K562 (cell line): Measurements from ENCODE around the gene RXRB. TPM values are rescaled to one million over a fixed set of nuclear protein-coding genes. Genes with fewer than 3 reads are reported as not detected.

Experiments
- ATAC-seq: fragments of 200-7000 bp; cut with Tn5 transposase; 3 replicates; pipeline ENCODE4 v1.9.1; 2020; ENCODE audit warnings: moderate library complexity
- BruUV-seq: library from RNA; stranded (reverse); fragments of 400-500 nt; replicated peaks from 2 replicates; lab custom pipeline; 2021; lab: Mats Ljungman, UMichigan
- CTCF ChIA-PET: fragments of 300-600 bp; formaldehyde crosslinking; extraction: SDS; loops from one replicate; lab custom pipeline; 2021; ENCODE audit warnings: low intra/inter-chr PET ratio; lab: Yijun Ruan, JAX
- POLR2A ChIA-PET: fragments of 300-600, 350-650 bp; sonication (Branson Sonifier 250); formaldehyde crosslinking; extraction: SDS; loops from one replicate; lab custom pipeline; 2021; ENCODE audit warnings: antibody characterized with exemption, inconsistent platforms; lab: Yijun Ruan, JAX
- DNase-seq, 4 experiments: peaks; one replicate each; pipeline versions ENCODE4 v3.0.0 to v3.0.0-alpha.2; 2011 to 2018; ENCODE audit warnings: low spot score in 3 of 4, mixed read lengths in 3 of 4; ENCODE audit errors: extremely low read depth in 1 of 4
- FAIRE-seq: peaks from 2 replicates; lab custom pipeline; 2011; peaks lifted over from hg19 to GRCh38; lab: Jason Lieb, UNC
- H2AFZ ChIP-seq: 2 replicates; pipeline ENCODE4 v1.6.0; 2011; ENCODE audit warnings: low read depth, low read length, control low read depth, inconsistent platforms
- H3K27ac ChIP-seq: fragments of 200-600 bp; 3 replicates; pipeline ENCODE4 v1.8.0; 2011; ENCODE audit warnings: low read depth, mild to moderate bottlenecking, control low read depth, inconsistent platforms, low read length, moderate library complexity, mixed read lengths; ENCODE audit errors: extremely low read depth
- H3K27me3 ChIP-seq, 2 experiments: fragments of 300-600 bp in 1 of 2; 2 replicates in 1 of 2; 3 replicates in 1 of 2; pipeline versions ENCODE4 v1.6.0 to v1.8.0; 2011; ENCODE audit warnings: inconsistent platforms in 2 of 2, low read length in 2 of 2, mild to moderate bottlenecking in 1 of 2, mixed read lengths in 1 of 2, moderate library complexity in 1 of 2; ENCODE audit not compliant: control insufficient read depth in 2 of 2, insufficient read depth in 2 of 2
- H3K36me3 ChIP-seq: fragments of 300-600 bp; 3 replicates; pipeline ENCODE4 v1.8.0; 2011; ENCODE audit warnings: mild to moderate bottlenecking, low read length, inconsistent platforms; ENCODE audit not compliant: control insufficient read depth, insufficient read depth
- H3K4me1 ChIP-seq, 2 experiments: fragments of 200-600 bp in 1 of 2; replicated peaks in 1 of 2; 2 replicates in 1 of 2; 3 replicates in 1 of 2; pipeline versions ENCODE4 v1.5.1 to v1.8.0; 2011; ENCODE audit warnings: inconsistent platforms in 2 of 2, low read length in 2 of 2, mild to moderate bottlenecking in 1 of 2, mixed read lengths in 1 of 2, moderate library complexity in 1 of 2; ENCODE audit not compliant: control insufficient read depth in 2 of 2, insufficient read depth in 2 of 2
- H3K4me2 ChIP-seq: 2 replicates; pipeline ENCODE4 v1.6.1; 2011; ENCODE audit warnings: low read length, control low read depth, inconsistent platforms, mixed read lengths; ENCODE audit not compliant: insufficient read depth
- H3K4me3 ChIP-seq: fragments of 200-600 bp; sonication (generic), shearing (Covaris generic); 2 replicates; pipeline ENCODE4 v1.5.1; 2016; ENCODE audit warnings: control low read depth, inconsistent platforms
- H3K79me2 ChIP-seq: fragments of 200-600 bp; 3 replicates; pipeline ENCODE4 v1.8.0; 2011; ENCODE audit warnings: low read length, inconsistent platforms; ENCODE audit not compliant: control insufficient read depth, insufficient read depth
- H3K9ac ChIP-seq, 2 experiments: 2 replicates each; pipeline versions ENCODE4 v1.6.0 to v1.6.1; 2011; ENCODE audit warnings: low read depth in 2 of 2, low read length in 2 of 2, control low read depth in 1 of 2, inconsistent platforms in 1 of 2, mild to moderate bottlenecking in 1 of 2, mixed read lengths in 1 of 2; ENCODE audit not compliant: insufficient read depth in 1 of 2
- H3K9me1 ChIP-seq: one replicate; pipeline ENCODE4 v1.6.0; 2011; ENCODE audit warnings: inconsistent platforms, mild to moderate bottlenecking, low read length, moderate library complexity; ENCODE audit not compliant: control insufficient read depth, insufficient read depth
- H3K9me3 ChIP-seq: replicated peaks from 2 replicates; pipeline ENCODE4 v1.5.1; 2011; ENCODE audit warnings: low read depth, low read length, inconsistent platforms; ENCODE audit not compliant: control insufficient read depth, insufficient read depth
- H4K20me1 ChIP-seq: replicated peaks from 2 replicates; pipeline ENCODE4 v1.6.1; 2011; ENCODE audit warnings: low read length, inconsistent platforms, mixed read lengths; ENCODE audit not compliant: control insufficient read depth, insufficient read depth
- BRCA1 ChIP-seq, 2 experiments: fragments of 450-650 bp in 1 of 2; sonication (generic) in 1 of 2; formaldehyde crosslinking in 1 of 2; IDR thresholded peaks; 2 replicates each; pipeline versions ENCODE4 v1.5.0 to v1.6.1; 2017 to 2020; ENCODE audit warnings: mild to moderate bottlenecking in 1 of 2, missing genetic modification reagents in 1 of 2
- BRD9 ChIP-seq: fragments of 450-650 bp; IDR thresholded peaks from 2 replicates; pipeline ENCODE4 v1.6.1; 2018; ENCODE audit warnings: low read depth; ENCODE audit not compliant: partially characterized antibody
- C11orf30 ChIP-seq: fragments of 450-650 bp; IDR thresholded peaks from 2 replicates; pipeline ENCODE4 v1.6.1; 2016; ENCODE audit warnings: low read depth, mild to moderate bottlenecking
- CHD4 ChIP-seq: fragments of 200-600 bp; sonication (generic); IDR thresholded peaks from 3 replicates; pipeline ENCODE4 v1.6.1; 2012; ENCODE audit warnings: low read depth, mild to moderate bottlenecking, mixed read lengths, low read length, inconsistent platforms; ENCODE audit not compliant: insufficient read depth, insufficient replicate concordance, poor library complexity, severe bottlenecking
- HNRNPUL1 ChIP-seq: fragments of 200-400 bp; formaldehyde crosslinking; IDR thresholded peaks from 2 replicates; pipeline ENCODE4 v1.6.1; 2017; ENCODE audit warnings: low read length
- POLR3A ChIP-seq: IDR thresholded peaks from 2 replicates; pipeline ENCODE4 v1.6.1; 2011; ENCODE audit warnings: borderline replicate concordance, mild to moderate bottlenecking, moderate library complexity; ENCODE audit not compliant: insufficient read length, insufficient read depth; ENCODE audit errors: extremely low read depth
- RHOXF2B ChIP-seq: fragments of 250-450 bp; sonication (Bioruptor Pico); conservative IDR thresholded peaks from 2 replicates; pipeline ENCODE4 v1.5.1; 2021
- STAT6 ChIP-seq: sonication (generic); formaldehyde crosslinking; IDR thresholded peaks from 2 replicates; pipeline ENCODE4 v1.8.1; 2023; ENCODE audit warnings: mild to moderate bottlenecking, missing genetic modification reagents
- TEAD1 ChIP-seq, 2 experiments: fragments of 450-650 bp in 1 of 2; sonication (generic) in 1 of 2; formaldehyde crosslinking; IDR thresholded peaks; 2 replicates each; pipeline versions ENCODE4 v1.4.0 to v1.8.0; 2020 to 2022; ENCODE audit warnings: mild to moderate bottlenecking in 2 of 2, missing genetic modification reagents in 1 of 2
- ZBTB9 ChIP-seq: fragments of 450-650 bp; formaldehyde crosslinking; IDR thresholded peaks from 2 replicates; pipeline ENCODE4 v1.4.0; 2020; ENCODE audit warnings: mild to moderate bottlenecking, moderate library complexity
- ZNF324 ChIP-seq: fragments of 250-450 bp; sonication (Bioruptor Pico); IDR thresholded peaks from 2 replicates; pipeline ENCODE4 v1.4.0; 2020; ENCODE audit warnings: mild to moderate bottlenecking
- ZNF408 ChIP-seq: fragments of 250-450 bp; sonication (Bioruptor Pico); IDR thresholded peaks from 2 replicates; pipeline ENCODE4 v1.4.0; 2020; ENCODE audit warnings: low read depth, mild to moderate bottlenecking, moderate library complexity
- ZNF444 ChIP-seq: fragments of 250-450 bp; sonication (Bioruptor Pico); IDR thresholded peaks from 2 replicates; pipeline ENCODE4 v1.4.0; 2020; ENCODE audit warnings: mild to moderate bottlenecking, moderate library complexity
- WGBS: fragments of 100-300 bp; shearing (Covaris generic); methylation state at CpG from one replicate; pipeline ENCODE4 v1.1.6; 2016; ENCODE audit warnings: low coverage, mixed read lengths; ENCODE audit not compliant: insufficient coverage; ENCODE audit errors: missing lambda C conversion rate; 5-methylcytosine and 5-hydroxymethylcytosine counted together
- in situ Hi-C: fragments of 300-500 bp; cut with MboI; formaldehyde crosslinking; loops from 4 replicates; pipeline ENCODE4 v1.15.0; 2018; ENCODE audit warnings: inconsistent platforms, mixed read lengths
- intact Hi-C: fragments of 100-400 bp; cut with micrococcal nuclease; formaldehyde crosslinking; loops from 2 replicates; pipeline ENCODE4 v1.14.2; 2022
- polyA plus RNA-seq, 8 experiments: library from polyadenylated mRNA; depleted of rRNA in 4 of 8; stranded (reverse) in 5 of 8; unstranded in 3 of 8; fragments of >200 nt; fragmentation: Nextera tagmentation in 2 of 8; fragmentation: Illumina TruSeq in 1 of 8; extraction: Ambion mirVana in 2 of 8; extraction: Trizol in 1 of 8; gene quantifications; 2 replicates each; pipeline versions ENCODE4 v1.2.1 to v1.2.3, GENCODE V29; 2011 to 2014; ENCODE audit warnings: inconsistent platforms in 1 of 8, missing spikeins in 1 of 8
- total RNA-seq, 7 experiments: library from RNA; depleted of rRNA in 6 of 7; stranded (reverse); fragments of >200 nt in 6 of 7; fragmentation: Illumina TruSeq in 2 of 7; extraction: Trizol in 2 of 7; gene quantifications; 2 replicates each; pipeline versions ENCODE4 v1.2.1 to v1.2.3, GENCODE V29; 2011 to 2021; ENCODE audit warnings: low replicate concordance in 1 of 7
- TF ChIP-seq, protein P1 (sequence below): sonication (generic); formaldehyde crosslinking; IDR thresholded peaks from 2 replicates; pipeline ENCODE4 v1.8.0; 2022; ENCODE audit warnings: missing genetic modification reagents, mild to moderate bottlenecking, borderline replicate concordance

The RXRB gene
- total and polyA plus RNA-seq, 9 of the 15 experiments (the other 6 are each of a cell fraction or from before 2014, with no cell fraction given): 0.76 to 35.5 (median 18.4) TPM

DNA sequence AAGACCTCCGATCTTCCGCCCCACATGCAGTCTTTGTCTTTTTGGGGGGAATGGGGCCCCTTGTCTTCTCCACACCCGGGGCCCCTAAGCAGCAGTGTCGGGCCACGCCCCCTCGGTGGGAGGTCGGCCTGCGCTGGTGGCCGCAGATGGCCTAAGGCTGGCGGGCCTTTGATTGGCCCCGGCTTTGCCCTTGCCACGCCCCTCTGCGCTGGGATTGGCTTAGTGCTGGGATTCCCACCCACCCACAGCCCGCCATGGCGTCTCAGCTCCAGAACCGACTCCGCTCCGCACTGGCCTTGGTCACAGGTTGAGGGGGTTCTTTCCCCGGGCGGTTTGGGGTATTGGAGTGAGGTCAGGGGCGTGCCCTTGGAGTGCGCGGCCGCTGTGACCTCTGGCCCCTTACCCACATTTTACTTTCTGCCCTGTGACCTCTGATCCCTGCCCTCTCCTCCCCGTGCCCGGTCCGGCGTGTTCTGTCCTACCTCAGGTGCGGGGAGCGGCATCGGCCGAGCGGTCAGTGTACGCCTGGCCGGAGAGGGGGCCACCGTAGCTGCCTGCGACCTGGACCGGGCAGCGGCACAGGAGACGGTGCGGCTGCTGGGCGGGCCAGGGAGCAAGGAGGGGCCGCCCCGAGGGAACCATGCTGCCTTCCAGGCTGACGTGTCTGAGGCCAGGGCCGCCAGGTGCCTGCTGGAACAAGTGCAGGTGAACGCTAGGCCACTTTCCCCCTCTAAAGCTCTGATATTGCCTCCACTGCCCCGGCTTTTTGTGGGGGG is 4.1 kb upstream of the RXRB start, which contains the start of gene HSD17B8:
Gene HSD17B8, plus strand, starts transcription at position 241 of the 776 bp plus-strand sequence. Its CDS starts 14 bp downstream, at position 255.
- H3K36me3 ChIP-seq: peaks cover 40% of the 10 kb centered on the region
- WGBS: 19% methylated on average over 46 of the region's 48 CpGs
- H3K27ac ChIP-seq: peak within 1 kb of the TSS; percentile 75
- in situ Hi-C loops: no loop called here
- ATAC-seq (peak; percentile 81), FAIRE-seq (peak; percentile 82), DNase-seq (peak; percentile 88 to 98 (median 94))
- H3K79me2 ChIP-seq: peaks cover 74% of the 10 kb centered on the region
- ChIA-PET POLR2A (interaction anchor here (0.6 to 1.6 kb wide), 8 partner anchors 8 to 233 kb away, joined by 3 to 9 read pairs (median 4); partner anchors contain the start of genes RPS18 and VPS52), CTCF (no interaction called here)
- H3K4me3 ChIP-seq: peak within 1 kb of the TSS; percentile 62
- H3K4me1 ChIP-seq: peaks cover 43 to 64% of the 10 kb centered on the region in 2 experiments
- intact Hi-C loops: loop anchor here (2.0 to 5.0 kb wide), 2 partner anchors 214 to 1072 kb away; partner anchors contain the start of genes CUTA and FKBPL
- H3K27me3 ChIP-seq: no peaks in the 10 kb centered on the region
- peaks cover 3% of the 10 kb centered on the region for H3K9me1 ChIP-seq
- peak within 1 kb of the TSS; percentile 79 for H2AFZ ChIP-seq
- no TSS peak for BruUV-seq
- peak within 1 kb of the TSS; percentile 85 for H3K4me2 ChIP-seq
- peak within 1 kb of the TSS; percentile 67 to 93 for H3K9ac ChIP-seq
- H4K20me1 ChIP-seq: peaks cover 16% of the 10 kb centered on the region; the same call in 1 of the 2 replicates
- no peaks in the 10 kb centered on the region for H3K9me3 ChIP-seq
- TF ChIP-seq RHOXF2B: no peak; the same call in 1 of the 2 replicates
- no peak for TF ChIP-seq CHD4
- TF ChIP-seq STAT6 (CRISPR knock-in tag): 0 out of 2 replicates have a peak, but pooled peaks have one; percentile 25
- no peak for TF ChIP-seq HNRNPUL1
- no peak for TF ChIP-seq ZNF444 (CRISPR knock-in tag)
- TF ChIP-seq ZNF408 (CRISPR knock-in tag): no peak
- no peak; a peak in 1 of 4 replicates for TF ChIP-seq TEAD1 (CRISPR knock-in tag; IDR thresholded peaks at IDR 0.05)
- peak; percentile 46 for TF ChIP-seq C11orf30
- TF ChIP-seq ZBTB9 (CRISPR knock-in tag): peak; percentile 74; the same call in 1 of the 2 replicates
- no peak for TF ChIP-seq ZNF324
- no peak for TF ChIP-seq BRCA1 (IDR thresholded peaks at IDR 0.05)
- TF ChIP-seq BRCA1 (CRISPR knock-in tag; IDR thresholded peaks at IDR 0.05): no peak
- TF ChIP-seq, protein P1, sequence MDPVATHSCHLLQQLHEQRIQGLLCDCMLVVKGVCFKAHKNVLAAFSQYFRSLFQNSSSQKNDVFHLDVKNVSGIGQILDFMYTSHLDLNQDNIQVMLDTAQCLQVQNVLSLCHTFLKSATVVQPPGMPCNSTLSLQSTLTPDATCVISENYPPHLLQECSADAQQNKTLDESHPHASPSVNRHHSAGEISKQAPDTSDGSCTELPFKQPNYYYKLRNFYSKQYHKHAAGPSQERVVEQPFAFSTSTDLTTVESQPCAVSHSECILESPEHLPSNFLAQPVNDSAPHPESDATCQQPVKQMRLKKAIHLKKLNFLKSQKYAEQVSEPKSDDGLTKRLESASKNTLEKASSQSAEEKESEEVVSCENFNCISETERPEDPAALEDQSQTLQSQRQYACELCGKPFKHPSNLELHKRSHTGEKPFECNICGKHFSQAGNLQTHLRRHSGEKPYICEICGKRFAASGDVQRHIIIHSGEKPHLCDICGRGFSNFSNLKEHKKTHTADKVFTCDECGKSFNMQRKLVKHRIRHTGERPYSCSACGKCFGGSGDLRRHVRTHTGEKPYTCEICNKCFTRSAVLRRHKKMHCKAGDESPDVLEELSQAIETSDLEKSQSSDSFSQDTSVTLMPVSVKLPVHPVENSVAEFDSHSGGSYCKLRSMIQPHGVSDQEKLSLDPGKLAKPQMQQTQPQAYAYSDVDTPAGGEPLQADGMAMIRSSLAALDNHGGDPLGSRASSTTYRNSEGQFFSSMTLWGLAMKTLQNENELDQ (CRISPR knock-in tag): no peak
- no peak for TF ChIP-seq POLR3A
- TF ChIP-seq BRD9: no peak
